NT2/D1 (cell line): Measurements from ENCODE around the gene PTPRG.

ENCODE experiments used
- YY1 ChIP-seq: IDR thresholded peaks from 2 replicates; pipeline ENCODE4 v1.6.1; 2011; ENCODE audit not compliant: insufficient read length, insufficient read depth
- ZNF274 ChIP-seq: IDR thresholded peaks from 2 replicates; pipeline ENCODE4 v1.6.1; 2011; ENCODE audit warnings: mild to moderate bottlenecking, low read depth, low read length

GRCh38 chr3:62237286-62237948, 676.0 kb downstream of the PTPRG start:
- TF ChIP-seq YY1 (no peak), ZNF274 (no peak)
